Measurements from ENCODE around the gene COL6A2. TPM values are rescaled to one million over a fixed set of nuclear protein-coding genes. Genes with fewer than 3 reads are reported as not detected.

COL6A2 gene
- total RNA-seq, 2 donors from 2014 or later: 259 to 377 TPM

DNA sequence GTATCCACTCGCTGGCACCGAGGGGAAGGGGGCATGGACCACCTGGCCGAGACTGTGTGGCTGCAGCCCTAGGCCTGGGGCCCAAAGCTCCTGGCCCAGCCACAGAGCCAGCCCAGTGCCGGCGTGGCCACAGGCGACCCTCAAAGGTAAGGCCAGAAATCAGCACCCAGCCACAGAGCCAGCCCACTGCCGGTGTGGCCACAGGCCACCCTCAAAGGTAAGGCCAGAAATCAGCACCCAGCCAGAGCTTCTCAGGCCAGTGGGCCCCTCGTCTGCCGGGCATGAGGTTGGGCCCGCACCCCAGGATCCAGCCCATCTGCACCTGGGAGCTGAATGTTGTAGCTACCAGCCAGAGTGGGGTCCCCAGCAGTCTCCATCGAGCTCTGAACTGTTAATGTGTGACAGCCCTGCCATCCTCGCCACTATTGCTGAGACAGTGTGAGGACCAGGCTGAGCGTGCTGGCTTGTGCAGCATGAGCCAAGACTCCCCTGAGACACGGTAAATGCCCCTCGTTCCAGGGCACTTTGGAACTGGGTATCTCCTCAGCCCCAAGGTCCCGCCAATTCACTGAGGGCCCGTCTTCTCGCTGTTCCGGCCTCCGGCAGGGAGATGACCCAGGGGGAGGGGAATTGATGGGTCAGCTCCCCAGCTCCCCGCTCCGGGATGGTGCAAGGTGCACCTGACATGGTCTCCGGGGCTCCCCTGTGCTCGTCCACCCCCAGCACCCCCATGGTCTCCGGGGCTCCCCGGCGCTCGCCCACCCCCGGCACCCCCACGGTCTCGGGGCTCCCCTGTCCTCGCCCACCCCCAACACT, 62.1 kb downstream of the COL6A2 start:
- no peak for DNase-seq
- Histone ChIP-seq H3K27me3 (ENCODE audit: control insufficient read depth, insufficient read depth, low read length, poor library complexity, severe bottlenecking) (no peaks in the 10 kb centered on the region), H3K4me3 (ENCODE audit: low read length) (no peak overlapping the region), H3K36me3 (ENCODE audit: control insufficient read depth, insufficient read depth, low read length) (peaks cover 6% of the 10 kb centered on the region), H3K9me3 (ENCODE audit: control insufficient read depth, low read length) (no peaks in the 10 kb centered on the region), H3K4me1 (ENCODE audit: control insufficient read depth, insufficient read depth, low read length) (no peaks in the 10 kb centered on the region), H3K9ac (ENCODE audit: extremely low read depth, low read length, poor library complexity, severe bottlenecking) (no peak overlapping the region), H3K27ac (ENCODE audit: low read depth, low read length) (no peak overlapping the region)
- Mint-ChIP-seq H3K4me1 (no peaks in the 10 kb centered on the region), H3K36me3 (ENCODE audit: low read depth) (peaks cover 35% of the 10 kb centered on the region), H3K27ac (no peak overlapping the region), H3K27me3 (ENCODE audit: insufficient read depth) (no peaks in the 10 kb centered on the region), H3K4me3 (no peak overlapping the region), H3K9me3 (peaks cover 19% of the 10 kb centered on the region)
- TF ChIP-seq, protein P1, sequence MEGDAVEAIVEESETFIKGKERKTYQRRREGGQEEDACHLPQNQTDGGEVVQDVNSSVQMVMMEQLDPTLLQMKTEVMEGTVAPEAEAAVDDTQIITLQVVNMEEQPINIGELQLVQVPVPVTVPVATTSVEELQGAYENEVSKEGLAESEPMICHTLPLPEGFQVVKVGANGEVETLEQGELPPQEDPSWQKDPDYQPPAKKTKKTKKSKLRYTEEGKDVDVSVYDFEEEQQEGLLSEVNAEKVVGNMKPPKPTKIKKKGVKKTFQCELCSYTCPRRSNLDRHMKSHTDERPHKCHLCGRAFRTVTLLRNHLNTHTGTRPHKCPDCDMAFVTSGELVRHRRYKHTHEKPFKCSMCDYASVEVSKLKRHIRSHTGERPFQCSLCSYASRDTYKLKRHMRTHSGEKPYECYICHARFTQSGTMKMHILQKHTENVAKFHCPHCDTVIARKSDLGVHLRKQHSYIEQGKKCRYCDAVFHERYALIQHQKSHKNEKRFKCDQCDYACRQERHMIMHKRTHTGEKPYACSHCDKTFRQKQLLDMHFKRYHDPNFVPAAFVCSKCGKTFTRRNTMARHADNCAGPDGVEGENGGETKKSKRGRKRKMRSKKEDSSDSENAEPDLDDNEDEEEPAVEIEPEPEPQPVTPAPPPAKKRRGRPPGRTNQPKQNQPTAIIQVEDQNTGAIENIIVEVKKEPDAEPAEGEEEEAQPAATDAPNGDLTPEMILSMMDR (conservative IDR thresholded peaks at IDR 0.05): no peak
- WGBS, 2 experiments (ENCODE audit: insufficient coverage in 1 of 2, insufficient read length in 1 of 2): 94 to 97% methylated on average over 14 to 31 of the region's 32 CpGs

GRCh38 chr21:46160657-46160906, 62.7 kb downstream of the COL6A2 start:
- Histone ChIP-seq H3K27me3 (ENCODE audit: control insufficient read depth, insufficient read depth, low read length, poor library complexity, severe bottlenecking) (no peaks in the 10 kb centered on the region), H3K4me3 (ENCODE audit: low read length) (no peak overlapping the region), H3K4me1 (ENCODE audit: control insufficient read depth, insufficient read depth, low read length) (no peaks in the 10 kb centered on the region), H3K27ac (ENCODE audit: low read depth, low read length) (no peak overlapping the region), H3K9ac (ENCODE audit: extremely low read depth, low read length, poor library complexity, severe bottlenecking) (no peak overlapping the region), H3K9me3 (ENCODE audit: control insufficient read depth, low read length) (no peaks in the 10 kb centered on the region), H3K36me3 (ENCODE audit: control insufficient read depth, insufficient read depth, low read length) (peaks cover 6% of the 10 kb centered on the region)
- Mint-ChIP-seq H3K27ac (no peak overlapping the region), H3K9me3 (peaks cover 19% of the 10 kb centered on the region), H3K27me3 (ENCODE audit: insufficient read depth) (no peaks in the 10 kb centered on the region), H3K4me3 (no peak overlapping the region), H3K4me1 (no peaks in the 10 kb centered on the region), H3K36me3 (ENCODE audit: low read depth) (peaks cover 40% of the 10 kb centered on the region)
- TF ChIP-seq, protein P1 (conservative IDR thresholded peaks at IDR 0.05): no peak
- WGBS, 2 experiments (ENCODE audit: insufficient coverage in 1 of 2, insufficient read length in 1 of 2): 91 to 94% methylated on average over 14 to 22 of the region's 22 CpGs
- no peak for DNase-seq

GRCh38 chr21:46160907-46161632, 63.2 kb downstream of the COL6A2 start:
- no peak overlapping the region for H3K27ac Mint-ChIP-seq

More at GRCh38 chr21:46160907-46161632, 63.2 kb downstream of the COL6A2 start:
- WGBS, 2 experiments (ENCODE audit: insufficient coverage in 1 of 2, insufficient read length in 1 of 2): 97 to 99% methylated on average over 51 to 66 of the region's 72 CpGs
- Mint-ChIP-seq H3K9me3 (peaks cover 19% of the 10 kb centered on the region), H3K27me3 (ENCODE audit: insufficient read depth) (no peaks in the 10 kb centered on the region), H3K36me3 (ENCODE audit: low read depth) (peaks cover 41% of the 10 kb centered on the region), H3K4me1 (no peaks in the 10 kb centered on the region), H3K4me3 (no peak overlapping the region)
- Histone ChIP-seq H3K4me1 (ENCODE audit: control insufficient read depth, insufficient read depth, low read length) (no peaks in the 10 kb centered on the region), H3K36me3 (ENCODE audit: control insufficient read depth, insufficient read depth, low read length) (peaks cover 6% of the 10 kb centered on the region), H3K9me3 (ENCODE audit: control insufficient read depth, low read length) (no peaks in the 10 kb centered on the region), H3K9ac (ENCODE audit: extremely low read depth, low read length, poor library complexity, severe bottlenecking) (no peak overlapping the region), H3K27ac (ENCODE audit: low read depth, low read length) (no peak overlapping the region), H3K4me3 (ENCODE audit: low read length) (no peak overlapping the region), H3K27me3 (ENCODE audit: control insufficient read depth, insufficient read depth, low read length, poor library complexity, severe bottlenecking) (no peaks in the 10 kb centered on the region)
- no peak for DNase-seq
- TF ChIP-seq, protein P1 (conservative IDR thresholded peaks at IDR 0.05): no peak
